Measurements from ENCODE around the gene EPHB1.
"Not testable (repeated sequence)": the region's sequence is repeated elsewhere in the genome, so short reads cannot be mapped to it uniquely, and the experiment has no call there.

Gene EPHB1

GRCh38 chr3:134959516-134959915, 164.5 kb downstream of the EPHB1 start:
- no peak for DNase-seq

- no peak for DNase-seq
Observed at GRCh38 chr3:134964226-134964625, 169.2 kb downstream of the EPHB1 start.

GRCh38 chr3:134965865-134966481, 170.9 kb downstream of the EPHB1 start:
- peak; percentile 11 for DNase-seq

GRCh38 chr3:134970895-134971294, 175.8 kb downstream of the EPHB1 start:
- no peak for DNase-seq

GRCh38 chr3:134971306-134971705, 176.2 kb downstream of the EPHB1 start:
- peak; percentile 28 for DNase-seq

GRCh38 chr3:134971907-134972306, 176.8 kb downstream of the EPHB1 start:
- DNase-seq: not testable (repeated sequence)

GRCh38 chr3:134972836-134973455, 177.9 kb downstream of the EPHB1 start:
- DNase-seq: no peak

GRCh38 chr3:134974624-134975023, 179.6 kb downstream of the EPHB1 start:
- DNase-seq: peak; percentile 88

GRCh38 chr3:134976948-134977347, 181.9 kb downstream of the EPHB1 start:
- no peak for DNase-seq

- DNase-seq: no peak
Observed at GRCh38 chr3:134978658-134979057, 183.6 kb downstream of the EPHB1 start.

GRCh38 chr3:134985864-134986715, 191.0 kb downstream of the EPHB1 start:
- DNase-seq: no peak

GRCh38 chr3:134988666-134989065, 193.6 kb downstream of the EPHB1 start:
- no peak for DNase-seq

GRCh38 chr3:134991003-134991402, 195.9 kb downstream of the EPHB1 start:
- peak; percentile 22 for DNase-seq

GRCh38 chr3:134991472-134992010, 196.5 kb downstream of the EPHB1 start:
- no peak for DNase-seq

- no peak for DNase-seq
Observed at GRCh38 chr3:134992180-134992579, 197.1 kb downstream of the EPHB1 start.

- no peak for DNase-seq
Observed at GRCh38 chr3:134992586-134992985, 197.5 kb downstream of the EPHB1 start.

- DNase-seq: no peak
Observed at GRCh38 chr3:134993011-134993410, 198.0 kb downstream of the EPHB1 start.

- no peak for DNase-seq
Observed at GRCh38 chr3:134998158-134998557, 203.1 kb downstream of the EPHB1 start.

GRCh38 chr3:134998855-134999254, 203.8 kb downstream of the EPHB1 start:
- DNase-seq: no peak

- no peak for DNase-seq
Observed at GRCh38 chr3:135000465-135000864, 205.4 kb downstream of the EPHB1 start.

GRCh38 chr3:135005616-135006015, 210.6 kb downstream of the EPHB1 start:
- not testable (repeated sequence) for DNase-seq

- DNase-seq: no peak
Observed at GRCh38 chr3:135007607-135008006, 212.5 kb downstream of the EPHB1 start.

- no peak for DNase-seq
Observed at GRCh38 chr3:135008326-135008725, 213.3 kb downstream of the EPHB1 start.

- DNase-seq: no peak
Observed at GRCh38 chr3:135009014-135009413, 214.0 kb downstream of the EPHB1 start.
